ENCODE data around the gene DCAF5.

DNA sequence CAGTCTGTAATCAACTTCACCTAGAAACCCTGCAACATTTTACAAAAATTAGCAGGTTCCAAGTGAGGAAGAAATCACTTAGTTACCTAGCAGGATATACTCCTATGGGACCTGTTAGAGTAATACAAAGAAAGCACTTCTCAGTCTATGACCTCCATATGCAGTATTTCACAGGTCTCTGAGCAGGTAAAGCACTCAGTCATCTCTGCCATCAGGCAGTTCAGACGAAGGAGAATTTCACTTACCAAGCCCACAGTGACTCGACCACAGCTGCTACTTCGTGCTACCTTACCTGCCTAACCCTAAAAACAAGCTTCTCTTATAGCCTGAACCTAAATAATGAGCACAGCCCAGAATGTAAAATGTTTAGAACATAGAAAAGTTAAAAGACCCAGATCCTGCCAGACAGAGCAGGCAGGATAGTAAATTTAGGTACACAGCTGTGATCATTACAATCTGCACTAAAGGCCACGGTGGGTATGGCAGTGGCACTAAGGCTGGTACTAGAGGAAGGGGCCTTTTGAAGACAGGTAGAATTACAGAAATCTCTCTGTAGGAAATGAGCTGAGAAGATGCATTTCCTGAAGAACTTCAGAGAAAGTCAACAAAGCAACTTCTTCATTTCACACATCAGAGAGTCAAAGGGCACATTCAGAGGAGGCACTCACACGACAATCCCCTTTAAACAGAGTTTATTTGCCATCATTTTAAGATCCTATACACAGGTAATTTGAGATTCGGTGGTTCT is 35.7 kb downstream of the DCAF5 start:
- no peak for TF ChIP-seq CTCF (IDR thresholded peaks at IDR 0.05)
- no peak for TF ChIP-seq POLR2A (IDR thresholded peaks at IDR 0.05)
